ENCODE results near the gene DOCK8. TPM values are rescaled to one million over a fixed set of nuclear protein-coding genes. Genes with fewer than 3 reads are reported as not detected.

DOCK8 gene
- total RNA-seq, 4 donors from 2014 or later, result 18.1 to 33.3 (median 28.6) TPM

- ATAC-seq (ENCODE audit: low FRiP score), result no peak
- TF ChIP-seq CTCF (IDR thresholded peaks at IDR 0.05), result no peak
These were observed 110.3 kb downstream of the DOCK8 start for GRCh38 chr9:324971-325370.

GRCh38 chr9:326667-327066, 112.0 kb downstream of the DOCK8 start:
- TF ChIP-seq CTCF (IDR thresholded peaks at IDR 0.05), result no peak
- ATAC-seq (ENCODE audit: low FRiP score), result no peak
- DNase-seq (ENCODE audit: low spot score), result no peak

More at GRCh38 chr9:324971-325370, 110.3 kb downstream of the DOCK8 start:
- no peak for DNase-seq (ENCODE audit: low spot score)

GRCh38 chr9:328453-328852, 113.8 kb downstream of the DOCK8 start:
- ATAC-seq (ENCODE audit: low FRiP score), result no peak
- no peak for DNase-seq (ENCODE audit: low spot score)
- TF ChIP-seq CTCF (IDR thresholded peaks at IDR 0.05), result no peak

GRCh38 chr9:331197-331596, 116.5 kb downstream of the DOCK8 start:
- ATAC-seq (ENCODE audit: low FRiP score) (no peak), DNase-seq (ENCODE audit: low spot score) (no peak)
- no peak for TF ChIP-seq CTCF (IDR thresholded peaks at IDR 0.05)

GRCh38 chr9:335373-335772, 120.7 kb downstream of the DOCK8 start:
- ATAC-seq (ENCODE audit: low FRiP score), result no peak
- TF ChIP-seq CTCF (IDR thresholded peaks at IDR 0.05), result no peak
- no peak for DNase-seq (ENCODE audit: low spot score)

GRCh38 chr9:336039-336438, 121.4 kb downstream of the DOCK8 start:
- TF ChIP-seq CTCF (IDR thresholded peaks at IDR 0.05), result no peak
- ATAC-seq (ENCODE audit: low FRiP score), result no peak

GRCh38 chr9:338602-339001, 123.9 kb downstream of the DOCK8 start:
- no peak for ATAC-seq (ENCODE audit: low FRiP score)
- no peak for TF ChIP-seq CTCF (IDR thresholded peaks at IDR 0.05)
- no peak for DNase-seq (ENCODE audit: low spot score)

More at GRCh38 chr9:336039-336438, 121.4 kb downstream of the DOCK8 start:
- DNase-seq (ENCODE audit: low spot score), result no peak
